ENCODE results near the gene KLK15.

KLK15 gene

DNA sequence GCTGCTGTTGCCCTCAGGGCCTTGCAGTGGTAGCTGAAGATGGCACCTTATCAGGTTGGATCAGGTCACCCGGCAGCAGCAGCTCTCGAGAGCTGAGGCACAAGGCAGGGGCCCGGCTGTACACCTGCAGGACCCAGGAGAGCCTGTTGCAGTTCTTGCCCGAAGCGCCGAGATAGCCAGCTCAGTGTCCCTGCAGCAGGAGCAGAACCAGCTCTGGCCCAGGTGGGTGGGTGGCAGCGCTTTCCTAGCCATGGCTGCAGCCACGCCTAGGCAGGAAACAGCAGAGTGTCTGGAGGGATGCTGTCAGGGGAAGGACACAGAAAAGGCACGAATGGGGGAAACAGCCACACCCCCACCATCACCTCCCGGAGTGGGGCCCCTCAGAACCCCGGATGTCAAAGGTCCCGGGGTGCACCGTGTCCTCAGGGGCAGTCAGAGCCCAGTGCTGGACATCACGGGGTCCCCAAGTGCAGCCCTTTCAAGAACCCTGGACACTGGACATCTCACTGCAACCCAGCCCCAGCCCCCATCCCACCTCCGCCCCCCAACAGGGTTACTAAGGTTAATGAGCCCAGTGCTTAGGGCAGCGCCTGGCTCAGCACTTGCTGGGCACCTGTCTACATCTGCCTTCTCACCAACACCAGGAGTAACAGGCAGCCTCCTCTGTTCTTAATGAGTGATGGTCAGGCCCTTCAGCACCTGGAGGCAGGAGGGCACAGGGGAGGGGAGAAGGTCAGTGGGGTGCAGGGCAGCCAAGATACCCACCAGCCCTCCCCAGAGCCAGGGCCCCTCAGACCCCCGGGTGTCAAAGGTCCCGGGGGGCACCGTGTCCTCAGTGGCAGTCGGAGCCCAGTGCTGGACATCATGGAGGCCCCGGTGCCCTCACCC lies 34.5 kb downstream of the KLK15 start:
- TF ChIP-seq GATA2 (IDR thresholded peaks at IDR 0.05; ENCODE audit: low read depth, low read length), result no peak

GRCh38 chr19:50797781-50798658 lies 35.4 kb downstream of the KLK15 start:
- TF ChIP-seq GATA2 (IDR thresholded peaks at IDR 0.05; ENCODE audit: low read depth, low read length) (no peak), GATA3 (IDR thresholded peaks at IDR 0.05; ENCODE audit: low read depth, low read length) (no peak)

- TF ChIP-seq GATA2 (IDR thresholded peaks at IDR 0.05; ENCODE audit: low read depth, low read length) (no peak), GATA3 (IDR thresholded peaks at IDR 0.05; ENCODE audit: low read depth, low read length) (no peak)
Measured at GRCh38 chr19:50797429-50797780, 36.0 kb downstream of the KLK15 start.

DNA sequence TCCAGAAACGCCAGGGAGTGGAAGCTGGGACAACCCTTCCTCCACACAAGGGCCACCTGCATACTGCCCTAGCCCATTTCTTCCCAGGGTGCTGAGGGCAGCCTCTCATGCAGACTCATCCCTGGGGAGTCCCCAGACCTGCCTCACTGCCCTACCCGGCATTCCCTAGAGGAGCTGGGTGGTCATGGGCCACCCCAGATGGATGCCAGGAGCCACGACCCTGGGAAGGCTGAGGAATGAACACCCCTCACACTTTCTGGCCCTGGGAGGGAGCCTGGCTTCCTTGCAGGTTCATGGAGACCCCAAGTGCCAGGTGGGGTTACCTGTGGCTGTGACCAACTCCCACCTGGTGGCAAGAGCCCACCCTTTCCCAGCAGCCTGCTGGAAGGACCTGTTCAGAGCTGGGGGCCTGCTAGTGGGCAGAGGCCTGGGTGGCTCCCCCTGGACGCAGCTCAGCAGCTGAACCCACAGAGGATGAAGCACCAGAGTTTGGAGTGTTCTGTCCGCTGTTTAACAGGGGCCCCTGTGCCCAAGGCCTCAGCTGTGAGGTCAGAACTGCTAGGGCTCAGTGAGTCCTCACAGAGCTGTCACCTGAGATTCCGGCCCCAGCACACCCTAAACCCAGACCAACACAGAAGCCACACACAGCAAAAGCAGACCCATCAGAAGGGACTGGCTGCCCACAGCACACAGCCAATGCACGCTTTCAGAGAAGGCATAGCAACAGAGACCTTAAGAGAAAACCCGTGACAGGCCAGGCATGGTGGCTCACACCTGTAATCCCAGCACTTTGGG lies 36.5 kb downstream of the KLK15 start:
- TF ChIP-seq GATA2 (IDR thresholded peaks at IDR 0.05; ENCODE audit: low read depth, low read length) (no peak), GATA3 (IDR thresholded peaks at IDR 0.05; ENCODE audit: low read depth, low read length) (no peak)

GRCh38 chr19:50796128-50796633 lies 37.2 kb downstream of the KLK15 start:
- TF ChIP-seq GATA2 (IDR thresholded peaks at IDR 0.05; ENCODE audit: low read depth, low read length) (no peak), GATA3 (IDR thresholded peaks at IDR 0.05; ENCODE audit: low read depth, low read length) (no peak)

- no peak for TF ChIP-seq GATA3 (IDR thresholded peaks at IDR 0.05; ENCODE audit: low read depth, low read length)
- TF ChIP-seq GATA2 (IDR thresholded peaks at IDR 0.05; ENCODE audit: low read depth, low read length), result no peak
Measured at GRCh38 chr19:50795664-50796073, 37.7 kb downstream of the KLK15 start.

DNA sequence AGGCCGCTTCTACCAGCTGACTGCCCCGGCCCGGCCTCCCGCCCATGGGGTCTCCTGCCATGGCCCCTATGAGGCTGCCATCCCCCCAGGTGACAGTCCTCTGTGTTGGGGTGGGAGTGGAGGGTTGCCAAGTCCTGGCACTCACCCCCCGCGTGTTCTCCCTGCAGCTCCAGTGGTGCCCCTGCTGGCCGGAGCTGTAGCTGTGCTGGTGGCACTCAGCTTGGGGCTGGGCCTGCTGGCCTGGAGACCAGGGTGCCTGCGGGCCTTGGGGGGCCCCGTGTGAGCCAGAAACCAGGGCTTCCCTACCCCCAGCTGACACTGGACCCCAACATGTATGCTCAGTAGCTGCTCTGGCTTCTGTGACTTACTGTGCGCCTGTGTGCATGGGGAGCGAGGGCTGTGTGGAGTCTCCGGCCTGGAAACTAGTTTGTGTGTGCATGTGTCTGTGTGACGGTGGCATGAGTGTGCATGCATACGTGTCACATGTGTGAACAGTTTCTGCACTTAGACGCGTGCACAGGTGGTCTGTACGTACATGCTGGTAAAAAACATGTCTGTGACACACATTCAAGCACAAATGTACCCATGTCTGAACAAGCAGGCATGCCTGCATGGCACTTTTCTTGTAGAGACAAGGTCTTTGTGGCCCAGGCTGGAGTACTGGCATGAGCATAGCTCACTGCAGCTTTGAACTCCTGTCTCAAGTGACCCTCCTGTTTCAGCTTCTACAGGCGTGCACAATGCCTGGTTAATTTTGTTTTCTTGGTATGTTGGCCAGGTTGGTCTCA lies 38.3 kb downstream of the KLK15 start:
- TF ChIP-seq GATA3 (IDR thresholded peaks at IDR 0.05; ENCODE audit: low read depth, low read length), result no peak
- TF ChIP-seq GATA2 (IDR thresholded peaks at IDR 0.05; ENCODE audit: low read depth, low read length), result no peak

- TF ChIP-seq GATA2 (IDR thresholded peaks at IDR 0.05; ENCODE audit: low read depth, low read length) (no peak), GATA3 (IDR thresholded peaks at IDR 0.05; ENCODE audit: low read depth, low read length) (no peak)
Measured at GRCh38 chr19:50794074-50794875, 39.1 kb downstream of the KLK15 start.

GRCh38 chr19:50793558-50794065 lies 39.8 kb downstream of the KLK15 start:
- TF ChIP-seq GATA2 (IDR thresholded peaks at IDR 0.05; ENCODE audit: low read depth, low read length), result no peak
- TF ChIP-seq GATA3 (IDR thresholded peaks at IDR 0.05; ENCODE audit: low read depth, low read length), result no peak

DNA sequence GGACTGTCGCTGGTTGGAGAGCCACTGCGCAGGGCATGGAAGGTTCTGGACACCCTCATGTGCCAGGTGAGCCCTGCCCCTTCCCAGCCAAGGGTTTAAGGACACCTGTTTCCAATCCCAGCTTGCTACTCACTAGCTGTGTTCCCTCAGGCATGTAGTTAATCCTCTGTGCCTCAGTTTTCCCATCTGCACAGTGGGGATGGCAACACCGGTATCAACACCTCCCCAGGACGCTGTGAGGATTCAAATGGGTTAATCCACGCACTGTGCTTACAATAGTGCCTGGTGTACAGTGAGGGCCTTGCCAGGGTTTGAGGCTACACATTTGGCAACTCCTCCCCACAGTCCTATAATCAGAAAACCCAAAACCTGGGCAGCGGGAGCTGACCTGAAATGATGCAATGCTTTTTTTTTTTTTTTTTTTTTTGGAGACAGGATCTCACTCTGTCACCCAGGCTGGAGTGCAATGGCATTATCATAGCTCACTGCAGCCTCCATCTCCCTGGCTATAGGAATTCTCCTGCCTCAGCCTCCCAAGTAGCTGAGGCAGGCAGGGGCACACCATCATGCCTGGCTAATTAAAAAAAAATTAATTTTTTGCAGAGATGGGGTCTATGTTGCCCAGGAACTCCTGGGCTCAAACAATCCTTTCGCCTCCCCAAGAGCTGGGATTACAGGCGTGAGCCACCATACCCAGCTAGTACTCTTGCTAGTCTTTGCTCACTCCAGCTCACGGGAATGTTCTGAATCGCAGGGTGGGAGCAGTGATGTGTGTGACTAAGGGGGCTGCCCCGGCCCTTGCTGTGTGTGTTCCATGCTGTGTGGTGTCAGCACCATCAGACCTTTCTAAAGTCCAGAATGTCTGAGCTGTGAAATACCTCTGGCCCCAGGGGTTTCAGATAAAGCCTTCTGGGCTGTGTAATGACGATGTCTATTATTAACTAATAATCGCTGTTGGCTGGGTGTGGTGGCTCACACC lies 40.8 kb downstream of the KLK15 start:
- TF ChIP-seq GATA2 (IDR thresholded peaks at IDR 0.05; ENCODE audit: low read depth, low read length) (no peak), GATA3 (IDR thresholded peaks at IDR 0.05; ENCODE audit: low read depth, low read length) (no peak)

DNA sequence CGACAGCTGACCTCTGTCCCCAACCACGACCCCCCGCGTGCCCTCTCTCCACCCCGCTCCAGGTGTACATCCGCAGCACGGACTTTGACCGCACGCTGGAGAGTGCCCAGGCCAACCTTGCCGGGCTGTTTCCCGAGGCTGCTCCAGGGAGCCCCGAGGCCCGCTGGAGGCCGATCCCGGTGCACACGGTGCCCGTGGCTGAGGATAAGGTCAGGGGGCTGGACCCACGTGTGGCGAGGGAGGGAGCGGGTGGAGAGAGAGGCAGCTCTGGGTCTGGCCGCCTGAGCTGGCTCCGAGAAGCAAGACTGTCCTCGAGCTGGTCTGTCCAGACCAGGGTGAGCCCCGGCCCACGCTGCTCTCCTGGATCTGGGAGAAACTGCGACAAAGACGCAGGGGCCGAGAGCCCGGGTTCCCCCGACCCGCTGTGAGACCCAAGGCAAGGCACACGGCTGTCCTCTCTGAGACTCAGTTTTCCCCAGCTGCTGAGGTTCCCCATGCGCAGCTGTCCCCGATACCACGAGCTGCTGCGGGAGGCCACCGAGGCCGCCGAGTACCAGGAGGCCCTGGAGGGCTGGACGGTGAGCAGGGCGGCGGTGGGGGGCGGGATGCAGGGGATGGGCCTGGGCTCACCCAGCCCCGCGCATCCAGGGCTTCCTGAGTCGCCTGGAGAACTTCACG lies 41.6 kb downstream of the KLK15 start:
- TF ChIP-seq GATA3 (IDR thresholded peaks at IDR 0.05; ENCODE audit: low read depth, low read length), result no peak
- TF ChIP-seq GATA2 (IDR thresholded peaks at IDR 0.05; ENCODE audit: low read depth, low read length), result no peak

All from SH-SY5Y (cell line).